Stimulated activated CD4-positive, alpha-beta T cell treated with anti-CD3 and anti-CD28 coated beads, TNF-alpha, amount 100 ng/mL, for 24 hours (primary cell): ENCODE measurements around the gene SDHA.

Source experiments
- DNase-seq, 3 experiments: peaks; one replicate each; pipeline ENCODE4 v3.0.0-alpha.2; 2020; ENCODE audit warnings: low read depth in 3 of 3

The SDHA gene

DNA sequence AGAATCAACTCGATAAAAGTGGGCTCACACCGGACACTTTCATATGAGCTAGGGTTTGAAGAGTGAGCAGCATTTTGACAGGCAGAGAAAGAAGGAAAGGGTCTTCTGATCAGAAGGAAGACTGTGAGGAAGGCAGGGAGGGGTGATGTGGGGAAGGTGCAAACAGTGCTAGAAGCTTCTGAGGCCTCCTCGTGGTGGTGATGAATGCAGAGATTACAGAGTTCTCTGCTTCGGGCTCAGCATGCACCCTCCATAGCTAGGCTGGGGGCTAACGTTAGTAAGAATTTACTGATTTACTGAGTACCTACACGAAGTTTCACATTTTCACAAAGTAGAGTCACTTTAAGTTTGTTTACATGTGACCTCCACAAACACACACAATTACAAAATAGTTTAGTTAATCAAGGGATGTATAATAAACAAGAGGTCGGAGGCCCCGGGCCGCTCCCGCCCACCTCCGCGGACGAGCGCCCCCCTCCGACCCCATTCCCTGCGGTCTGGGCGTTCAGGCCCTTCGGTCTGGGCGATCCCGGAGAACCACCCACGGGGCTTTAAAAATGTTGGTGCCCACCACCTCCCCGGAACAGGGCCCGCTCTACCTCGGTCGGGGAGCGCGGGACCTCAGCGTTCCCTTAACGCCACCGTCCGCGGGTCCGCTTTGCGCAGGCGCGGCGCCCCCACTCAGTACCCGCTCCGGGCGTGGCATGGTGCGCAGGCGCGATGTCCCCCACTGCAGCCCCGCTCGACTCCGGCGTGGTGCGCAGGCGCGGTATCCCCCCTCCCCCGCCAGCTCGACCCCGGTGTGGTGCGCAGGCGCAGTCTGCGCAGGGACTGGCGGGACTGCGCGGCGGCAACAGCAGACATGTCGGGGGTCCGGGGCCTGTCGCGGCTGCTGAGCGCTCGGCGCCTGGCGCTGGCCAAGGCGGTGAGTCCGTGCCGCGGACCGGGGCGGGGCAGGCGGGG lies at the start of gene SDHA, which contains the start of gene CCDC127:
SDHA (plus strand) TSS at position 827 of the 963 bp plus-strand sequence; CDS start at position 863, 36 bp downstream.
CCDC127 (minus strand) TSS at position 660 of the 963 bp plus-strand sequence. CDS start 1,304 bp downstream, outside the sequence.
- DNase-seq, result peak; percentile 94 to 98 (median 97)

DNA sequence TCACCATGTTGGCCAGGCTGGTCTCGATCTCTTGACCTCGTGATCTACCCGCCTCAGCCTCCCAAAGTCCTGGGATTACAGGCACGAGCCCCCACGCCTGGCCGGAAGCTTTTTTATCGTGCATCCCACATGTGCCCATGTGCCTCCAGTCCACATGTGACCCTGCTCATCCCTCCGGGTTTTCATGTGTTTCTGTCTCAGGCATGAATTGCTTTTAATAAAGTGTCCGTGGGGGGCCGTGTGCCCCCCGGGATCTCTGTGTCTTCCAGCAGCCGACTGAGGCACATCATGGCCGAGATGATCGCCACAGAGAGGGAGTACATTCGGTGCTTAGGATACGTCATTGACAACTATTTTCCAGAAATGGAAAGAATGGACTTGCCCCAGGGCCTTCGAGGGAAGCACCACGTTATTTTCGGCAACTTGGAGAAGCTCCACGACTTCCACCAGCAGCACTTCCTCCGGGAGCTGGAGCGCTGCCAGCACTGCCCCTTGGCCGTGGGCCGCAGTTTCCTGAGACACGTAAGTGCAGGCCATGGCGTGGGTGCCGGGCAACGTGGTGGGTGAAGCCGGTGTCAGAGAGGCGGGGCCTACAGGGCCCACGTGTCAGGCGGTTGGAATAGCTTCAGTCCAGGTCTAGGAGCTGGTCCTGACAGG lies 48.9 kb upstream of the SDHA start:
- DNase-seq, result no peak

- DNase-seq, result no peak
These were observed 48.4 kb upstream of the SDHA start for GRCh38 chr5:169728-170094.

DNA sequence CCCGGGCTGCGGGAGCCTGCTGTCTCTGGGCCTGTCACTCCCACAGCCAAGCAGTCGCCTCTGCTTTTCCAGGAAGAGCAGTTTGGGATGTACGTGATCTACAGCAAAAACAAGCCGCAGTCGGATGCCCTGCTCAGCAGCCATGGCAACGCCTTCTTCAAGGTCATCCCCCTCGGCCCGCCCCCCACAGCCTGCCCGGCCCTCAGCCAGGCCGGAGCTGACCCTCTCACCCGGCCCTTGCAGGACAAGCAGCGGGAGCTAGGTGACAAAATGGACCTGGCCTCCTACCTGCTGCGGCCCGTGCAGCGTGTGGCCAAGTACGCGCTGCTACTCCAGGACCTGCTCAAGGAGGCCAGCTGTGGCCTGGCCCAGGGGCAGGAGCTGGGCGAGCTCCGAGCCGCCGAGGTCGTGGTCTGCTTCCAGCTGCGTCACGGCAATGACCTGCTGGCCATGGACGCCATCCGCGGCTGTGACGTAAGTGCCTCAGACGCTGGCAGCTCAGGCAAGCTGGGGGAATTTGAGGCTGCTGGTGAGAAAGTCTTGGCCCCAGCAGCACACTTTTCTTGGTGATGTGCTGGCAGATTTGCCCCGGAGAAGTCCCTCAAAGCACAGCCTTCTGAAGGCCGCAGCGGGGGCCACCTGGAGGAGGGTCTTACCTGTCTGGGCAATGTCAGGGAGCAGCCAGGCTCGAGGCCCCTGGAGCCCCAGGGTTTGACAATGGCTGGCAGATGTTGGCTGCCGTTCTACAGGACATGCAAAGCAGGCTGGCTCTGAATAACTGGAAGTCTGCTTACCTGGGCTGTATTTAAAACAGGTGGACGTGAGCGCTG lies 46.9 kb upstream of the SDHA start:
- no peak for DNase-seq

GRCh38 chr5:171801-172331 lies 46.3 kb upstream of the SDHA start:
- DNase-seq, result no peak

DNA sequence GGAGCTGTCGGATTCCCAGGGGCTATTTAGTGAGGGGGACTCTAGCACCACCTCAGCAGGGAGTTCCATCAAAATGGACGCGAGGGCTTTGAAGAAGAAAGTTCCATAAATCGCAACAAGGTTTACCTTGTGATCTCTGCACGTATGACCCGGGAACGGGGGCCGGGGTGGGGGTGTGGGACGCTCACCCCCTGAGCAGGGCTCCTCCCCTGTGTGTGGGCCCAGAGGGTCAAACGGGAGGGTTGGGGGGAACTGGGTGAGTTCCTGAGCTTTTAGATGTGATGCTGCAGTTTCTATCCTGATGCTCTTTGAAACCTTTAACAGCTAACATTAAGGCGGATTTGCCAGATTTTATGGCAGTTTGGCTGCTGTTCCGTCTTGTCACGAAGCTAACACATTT lies 45.7 kb upstream of the SDHA start:
- DNase-seq, result no peak

DNA sequence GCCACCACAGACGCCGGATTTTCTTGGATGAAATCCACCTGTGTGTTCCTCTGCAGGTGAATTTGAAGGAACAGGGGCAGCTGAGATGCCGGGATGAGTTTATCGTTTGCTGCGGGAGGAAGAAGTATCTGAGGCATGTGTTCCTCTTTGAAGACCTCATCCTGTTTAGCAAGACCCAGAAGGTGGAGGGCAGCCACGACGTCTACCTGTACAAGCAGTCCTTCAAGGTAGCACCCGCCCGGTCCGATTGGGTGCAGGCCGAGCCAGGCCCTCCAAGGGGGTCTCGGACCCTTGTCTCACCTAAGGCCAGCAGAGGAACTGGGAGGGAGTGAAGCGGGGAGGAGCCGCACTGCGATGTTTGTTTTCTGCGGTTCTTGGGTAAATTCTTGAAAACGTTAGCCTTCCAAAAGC lies 45.3 kb upstream of the SDHA start:
- DNase-seq, result no peak

DNA sequence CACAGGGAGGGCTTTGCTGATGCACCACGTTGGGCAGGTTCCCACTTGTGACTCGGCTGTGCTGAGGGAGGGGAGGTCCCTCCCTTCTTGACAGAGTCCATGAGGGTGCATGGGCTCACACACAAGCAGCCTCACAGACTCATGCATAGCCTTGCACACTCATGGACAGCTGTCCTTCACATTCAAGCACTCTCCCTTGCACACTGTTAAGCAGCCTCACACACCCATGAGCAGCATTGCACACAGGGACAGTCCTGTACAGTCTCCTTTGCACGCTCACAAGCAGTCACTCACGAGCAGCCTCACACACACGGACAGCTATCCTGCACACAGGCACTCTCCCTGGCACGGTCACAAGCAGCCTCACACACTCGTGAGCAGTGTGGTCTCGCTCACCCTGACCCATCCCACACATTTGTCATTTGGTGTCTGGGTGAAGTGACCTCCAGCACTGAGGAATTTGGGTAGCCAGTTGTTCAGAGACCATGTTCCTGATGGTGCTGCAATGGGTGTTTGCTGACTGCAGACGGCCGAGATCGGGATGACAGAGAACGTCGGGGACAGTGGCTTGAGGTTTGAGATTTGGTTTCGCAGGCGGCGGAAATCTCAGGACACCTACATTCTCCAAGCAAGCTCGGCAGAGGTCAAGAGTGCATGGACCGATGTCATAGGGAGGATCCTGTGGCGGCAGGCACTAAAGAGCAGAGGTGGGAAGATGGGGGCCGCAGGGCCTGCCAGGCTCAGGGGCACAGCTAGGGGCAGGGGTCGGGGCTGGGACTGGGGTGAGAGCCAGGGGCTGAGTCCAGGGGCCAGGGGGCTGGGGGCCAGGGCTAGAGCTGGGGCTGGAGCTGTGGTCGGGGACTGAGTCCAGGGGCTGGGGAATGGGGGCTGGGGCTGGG lies 44.5 kb upstream of the SDHA start:
- DNase-seq, result no peak

- DNase-seq, result no peak
These were observed 43.9 kb upstream of the SDHA start for GRCh38 chr5:174291-174600.

DNA sequence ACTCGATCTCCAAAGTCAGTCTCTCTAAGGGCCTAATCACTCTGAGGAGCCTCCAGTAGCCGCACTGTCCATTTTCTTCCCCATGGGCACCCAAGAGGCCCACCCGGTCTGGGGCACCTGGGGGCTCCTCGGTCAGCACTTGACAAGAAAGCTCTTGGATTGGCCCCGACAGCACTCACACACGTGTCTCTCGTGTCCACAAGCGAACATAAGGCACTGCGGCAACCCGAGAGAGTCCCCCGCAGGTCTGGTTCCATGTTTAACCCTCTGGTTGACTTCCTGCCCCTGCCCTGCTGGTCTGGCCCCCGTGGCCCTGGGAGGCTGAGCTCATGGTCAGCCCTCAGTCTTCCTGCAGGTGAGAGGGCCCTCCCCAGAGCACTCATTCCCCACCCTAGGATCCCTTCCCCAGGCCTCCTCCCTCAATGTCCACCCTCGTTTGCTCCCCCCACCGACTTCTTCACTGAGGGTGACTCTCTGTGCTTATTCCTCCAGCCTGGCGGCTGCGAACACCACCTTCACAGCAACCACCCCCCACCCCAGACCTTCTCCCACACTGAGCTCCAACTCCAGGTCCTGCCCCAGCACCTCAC lies 43.1 kb upstream of the SDHA start:
- DNase-seq, result no peak

GRCh38 chr5:176296-176823 lies 41.8 kb upstream of the SDHA start:
- DNase-seq, result no peak

DNA sequence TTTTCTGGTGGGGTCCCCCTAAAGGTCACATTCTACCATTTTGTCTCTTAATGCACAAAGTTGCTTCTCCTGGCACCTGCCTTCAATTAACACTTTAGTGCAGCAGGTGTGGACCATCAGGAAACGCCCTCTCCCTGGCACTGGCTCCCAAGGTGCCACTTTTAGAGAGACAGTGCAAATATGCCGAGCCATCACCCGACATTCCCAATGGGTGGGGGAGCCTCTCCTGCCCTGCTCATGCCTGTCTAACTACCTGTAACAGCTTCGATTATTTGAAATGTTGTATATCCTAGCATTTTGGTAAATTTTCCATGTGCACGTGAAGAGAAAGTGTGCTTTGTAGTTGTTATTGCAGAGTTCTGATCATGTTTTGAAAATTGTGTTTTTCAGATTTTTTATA lies 40.0 kb upstream of the SDHA start:
- no peak for DNase-seq

GRCh38 chr5:179401-179800 lies 38.7 kb upstream of the SDHA start:
- no peak for DNase-seq

DNA sequence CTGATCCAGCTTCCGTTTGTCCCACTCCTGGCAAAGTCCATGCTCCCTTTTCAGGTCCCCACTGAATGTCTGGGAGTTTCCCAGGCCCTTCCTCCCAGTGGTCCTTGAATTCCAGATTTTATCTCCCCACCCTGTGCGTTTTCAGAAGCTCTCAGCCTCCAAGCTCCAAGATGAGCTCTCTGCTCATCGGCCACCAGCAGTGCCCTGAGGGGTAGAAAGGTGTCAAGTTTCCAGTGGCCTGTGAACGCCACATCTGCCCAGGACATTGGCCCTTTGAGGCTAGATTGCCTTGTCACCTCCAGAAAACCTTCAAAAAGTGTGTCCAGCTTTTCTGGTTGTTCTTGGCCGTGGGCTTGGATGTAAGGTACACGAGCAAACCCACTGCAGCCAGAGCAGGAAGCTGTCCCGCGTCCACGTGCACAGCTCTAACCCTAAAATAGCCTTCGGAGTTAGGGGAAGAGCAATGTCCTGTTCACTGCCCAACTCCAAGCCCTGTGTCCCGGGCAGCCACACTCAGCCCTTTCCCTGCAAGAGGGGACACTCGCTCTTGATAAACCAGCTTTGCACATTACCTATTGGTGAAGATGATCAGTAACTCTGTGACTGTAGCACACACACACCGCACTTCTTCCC lies 37.7 kb upstream of the SDHA start:
- no peak for DNase-seq

DNA sequence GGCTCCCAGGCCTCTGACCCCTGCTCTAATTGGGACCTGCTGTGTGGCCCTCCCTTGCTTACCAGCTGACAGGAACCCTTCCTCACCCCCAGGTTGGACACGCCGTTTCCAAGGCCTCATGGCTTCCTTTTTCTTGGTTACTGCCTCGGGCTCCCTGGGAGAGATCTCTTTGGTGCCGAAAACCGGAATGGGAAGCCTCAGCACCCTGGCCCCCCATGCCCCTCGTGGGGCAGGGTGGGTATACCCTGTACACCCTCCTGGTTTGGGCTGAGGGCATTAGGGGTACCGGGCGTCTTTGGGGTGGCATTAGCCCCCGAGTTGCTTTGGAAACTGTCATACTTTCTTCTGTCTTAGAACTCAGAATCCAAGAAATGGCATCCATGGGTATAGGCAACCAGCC lies 37.0 kb upstream of the SDHA start:
- DNase-seq, result no peak

- no peak for DNase-seq
These were observed 36.6 kb upstream of the SDHA start for GRCh38 chr5:181566-181965.

DNA sequence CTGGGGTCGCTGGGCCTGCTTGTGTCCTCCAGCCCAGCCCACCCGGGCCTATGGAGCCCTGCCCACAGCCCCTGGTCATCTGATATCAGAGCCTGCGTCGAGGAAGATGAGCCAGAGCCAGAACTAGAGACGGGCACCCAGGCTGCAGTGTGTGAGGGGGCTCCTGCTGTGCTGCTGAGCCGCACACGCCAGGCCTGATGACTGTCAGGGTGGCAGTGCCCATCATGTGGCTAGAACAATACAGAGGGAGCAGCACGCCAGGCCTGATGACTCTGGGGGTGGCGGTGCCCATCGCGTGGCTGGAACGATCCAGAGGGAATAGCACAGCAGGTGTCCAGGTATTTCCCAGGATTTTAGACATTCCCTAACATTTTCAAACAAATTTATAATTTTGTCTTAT lies 36.0 kb upstream of the SDHA start:
- DNase-seq, result no peak

DNA sequence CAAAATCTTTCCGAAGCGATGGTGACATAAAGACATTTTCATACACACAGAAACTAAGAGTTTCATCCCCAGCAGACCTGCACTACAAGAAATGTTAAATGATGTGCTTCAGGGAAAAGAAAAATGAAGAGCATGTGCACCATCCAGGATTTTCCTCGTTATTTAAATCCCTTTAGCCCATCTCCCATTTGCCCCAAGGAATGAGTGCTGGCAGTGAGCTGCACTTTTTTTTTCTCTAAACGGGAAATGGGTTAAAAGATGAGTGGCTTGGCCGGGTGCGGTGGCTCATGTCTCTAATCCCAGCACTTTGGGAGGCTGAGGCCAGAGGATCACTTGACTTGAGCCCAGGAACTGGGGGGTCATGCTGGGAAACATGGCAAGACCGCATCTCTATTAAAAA lies 33.6 kb upstream of the SDHA start:
- no peak for DNase-seq

- no peak for DNase-seq
These were observed 32.7 kb upstream of the SDHA start for GRCh38 chr5:185095-186070.
